Measurements from ENCODE around the gene GPR35.

- no peak for TF ChIP-seq TAF1 (IDR thresholded peaks at IDR 0.05; ENCODE audit: borderline replicate concordance, insufficient read depth, low read length)
- no peak for TF ChIP-seq POLR2AphosphoS5 (IDR thresholded peaks at IDR 0.05; ENCODE audit: low read depth, low read length)
Observed at GRCh38 chr2:240646176-240646899, 21.1 kb downstream of the GPR35 start.

All from PFSK-1 (cell line).